H9 (cell line): ENCODE data around the gene RNPEPL1. TPM values are rescaled to one million over a fixed set of nuclear protein-coding genes. Genes with fewer than 3 reads are reported as not detected.

Source experiments
- DNase-seq: peaks from one replicate; pipeline ENCODE4 v3.0.0-alpha.2; 2017
- H2AFZ ChIP-seq: one replicate; pipeline ENCODE4 v1.6.1; 2013; ENCODE audit warnings: mild to moderate bottlenecking, low read length, control low read depth, moderate library complexity
- H2AK5ac ChIP-seq: 2 replicates; pipeline ENCODE4 v1.6.1; 2013; ENCODE audit warnings: low read length, control low read depth, mixed read lengths; ENCODE audit not compliant: insufficient read length
- H2BK120ac ChIP-seq: one replicate; pipeline ENCODE4 v1.6.1; 2013; ENCODE audit warnings: low read depth, mild to moderate bottlenecking, low read length, control low read depth, inconsistent platforms; ENCODE audit not compliant: poor library complexity, severe bottlenecking
- H2BK12ac ChIP-seq: 2 replicates; pipeline ENCODE4 v1.6.1; 2013; ENCODE audit warnings: low read length, control low read depth, mixed read lengths, low read depth; ENCODE audit not compliant: insufficient read length
- H2BK15ac ChIP-seq: 2 replicates; pipeline ENCODE4 v1.6.1; 2013; ENCODE audit warnings: low read depth, low read length, control low read depth
- H2BK20ac ChIP-seq: one replicate; pipeline ENCODE4 v1.6.1; 2013; ENCODE audit warnings: low read depth, mild to moderate bottlenecking, low read length, control low read depth, inconsistent platforms; ENCODE audit not compliant: poor library complexity, severe bottlenecking
- H2BK5ac ChIP-seq: 2 replicates; pipeline ENCODE4 v1.6.1; 2013; ENCODE audit warnings: low read length, control low read depth, mixed read lengths; ENCODE audit not compliant: insufficient read length
- H3K14ac ChIP-seq: 2 replicates; pipeline ENCODE4 v1.6.1; 2013; ENCODE audit warnings: low read length, control low read depth; ENCODE audit not compliant: insufficient read depth
- H3K18ac ChIP-seq: 2 replicates; pipeline ENCODE4 v1.6.1; 2013; ENCODE audit warnings: low read depth, mild to moderate bottlenecking, mixed read lengths, low read length, control low read depth; ENCODE audit not compliant: insufficient read length
- H3K23ac ChIP-seq: 2 replicates; pipeline ENCODE4 v1.6.1; 2013; ENCODE audit warnings: low read length, control low read depth, mixed read lengths, low read depth; ENCODE audit not compliant: insufficient read length
- H3K23me2 ChIP-seq: 2 replicates; pipeline ENCODE4 v1.6.1; 2013; ENCODE audit warnings: low read depth, mild to moderate bottlenecking, mixed read lengths, low read length, control low read depth; ENCODE audit not compliant: insufficient read length, poor library complexity, severe bottlenecking
- H3K27ac ChIP-seq: 2 replicates; pipeline ENCODE4 v1.5.1; 2013; ENCODE audit warnings: low read length, control low read depth, mixed read lengths, low read depth; ENCODE audit not compliant: insufficient read length
- H3K27me3 ChIP-seq: 2 replicates; pipeline ENCODE4 v1.6.1; 2013; ENCODE audit warnings: low read length, control low read depth, inconsistent platforms; ENCODE audit not compliant: insufficient read depth
- H3K4ac ChIP-seq: 2 replicates; pipeline ENCODE4 v1.6.1; 2013; ENCODE audit warnings: low read depth, mild to moderate bottlenecking, control low read depth, inconsistent platforms, low read length, moderate library complexity
- H3K4me1 ChIP-seq: 2 replicates; pipeline ENCODE4 v1.6.1; 2013; ENCODE audit warnings: low read length, control low read depth, inconsistent platforms; ENCODE audit not compliant: insufficient read depth
- H3K4me2 ChIP-seq: 2 replicates; pipeline ENCODE4 v1.6.1; 2013; ENCODE audit warnings: low read length, control low read depth, mixed read lengths; ENCODE audit not compliant: insufficient read length, insufficient read depth
- H3K56ac ChIP-seq: 2 replicates; pipeline ENCODE4 v1.6.1; 2013; ENCODE audit warnings: low read depth, mild to moderate bottlenecking, mixed read lengths, low read length, control low read depth; ENCODE audit not compliant: insufficient read length
- H3K79me1 ChIP-seq: 2 replicates; pipeline ENCODE4 v1.6.1; 2013; ENCODE audit warnings: low read depth, mild to moderate bottlenecking, moderate library complexity, low read length, control low read depth, inconsistent platforms; ENCODE audit not compliant: insufficient read depth, poor library complexity, severe bottlenecking
- H3K79me2 ChIP-seq: 2 replicates; pipeline ENCODE4 v1.6.1; 2013; ENCODE audit warnings: low read length, control low read depth, inconsistent platforms; ENCODE audit not compliant: insufficient read depth
- H3K9ac ChIP-seq: 2 replicates; pipeline ENCODE4 v1.6.1; 2013; ENCODE audit warnings: low read length, control low read depth, mixed read lengths; ENCODE audit not compliant: insufficient read length; ENCODE audit errors: extremely low read depth
- H3K9me3 ChIP-seq: one replicate; pipeline ENCODE4 v1.6.1; 2013; ENCODE audit warnings: low read depth, low read length, inconsistent platforms; ENCODE audit not compliant: control insufficient read depth
- H3T11ph ChIP-seq: one replicate; pipeline ENCODE4 v1.6.1; 2013; ENCODE audit warnings: mild to moderate bottlenecking, low read length, control low read depth, inconsistent platforms
- H4K20me1 ChIP-seq: one replicate; pipeline ENCODE4 v1.6.1; 2013; ENCODE audit not compliant: control insufficient read depth, insufficient read length, insufficient read depth
- H4K5ac ChIP-seq: 2 replicates; pipeline ENCODE4 v1.6.1; 2013; ENCODE audit warnings: low read depth, mild to moderate bottlenecking, mixed read lengths, low read length, control low read depth; ENCODE audit not compliant: insufficient read length
- H4K8ac ChIP-seq: replicated peaks from 2 replicates; pipeline ENCODE4 v1.6.1; 2013; ENCODE audit warnings: low read length, control low read depth, mixed read lengths, low read depth; ENCODE audit not compliant: insufficient read length
- H4K91ac ChIP-seq: 2 replicates; pipeline ENCODE4 v1.6.1; 2013; ENCODE audit warnings: low read depth, mild to moderate bottlenecking, moderate library complexity, mixed read lengths, low read length, control low read depth; ENCODE audit not compliant: insufficient read length
- H3K27ac Mint-ChIP-seq, 3 experiments: 2 replicates in 2 of 3; 3 replicates in 1 of 3; pipeline ENCODE4 v1.8.0; 2020 to 2021; ENCODE audit warnings: mixed read lengths in 3 of 3, mild to moderate bottlenecking in 1 of 3, moderate library complexity in 1 of 3
- H3K27me3 Mint-ChIP-seq: 2 replicates; pipeline ENCODE4 v1.8.0; 2021; ENCODE audit warnings: low read depth, mild to moderate bottlenecking, moderate library complexity, mixed read lengths
- H3K36me3 Mint-ChIP-seq, 3 experiments: 2 replicates in 2 of 3; 3 replicates in 1 of 3; pipeline ENCODE4 v1.8.0; 2020 to 2021; ENCODE audit warnings: low read depth in 3 of 3, mixed read lengths in 3 of 3; ENCODE audit not compliant: insufficient read depth in 1 of 3
- H3K4me1 Mint-ChIP-seq, 2 experiments: 2 replicates each; pipeline ENCODE4 v1.8.0; 2020; ENCODE audit warnings: mixed read lengths in 2 of 2
- H3K4me3 Mint-ChIP-seq, 2 experiments: 2 replicates in 1 of 2; 3 replicates in 1 of 2; pipeline ENCODE4 v1.8.0; 2020 to 2021; ENCODE audit warnings: mild to moderate bottlenecking in 2 of 2, mixed read lengths in 2 of 2, moderate library complexity in 1 of 2
- H3K9me3 Mint-ChIP-seq, 2 experiments: 2 replicates in 1 of 2; 3 replicates in 1 of 2; pipeline ENCODE4 v1.8.0; 2020; ENCODE audit warnings: mild to moderate bottlenecking in 2 of 2, mixed read lengths in 2 of 2, moderate library complexity in 1 of 2
- WGBS: extraction: QIAGEN DNeasy Blood & Tissue Kit; methylation state at CpG from one replicate; pipeline ENCODE4 v1.1.7; 2013; ENCODE audit warnings: missing lambda C conversion rate, low lambda C conversion rate, mixed read lengths; ENCODE audit not compliant: insufficient read length; ENCODE audit errors: extremely low coverage; 5-methylcytosine and 5-hydroxymethylcytosine counted together
- total RNA-seq: library from RNA; stranded (reverse); gene quantifications from 2 replicates; pipeline ENCODE4 v1.2.1, GENCODE V29; 2021
- TF ChIP-seq, protein P1 (sequence below): fragments of 200-600 bp; sonication (generic); conservative IDR thresholded peaks from 3 replicates; pipeline ENCODE4 v1.8.0; 2021; ENCODE audit warnings: antibody characterized with exemption, mild to moderate bottlenecking

The RNPEPL1 gene
- total RNA-seq, 1 experiment from 2014 or later, result 22.5 TPM

GRCh38 chr2:240586198-240586918 lies 18.1 kb downstream of the RNPEPL1 start, which contains the start of gene CAPN10:
CAPN10 (plus strand) TSS chr2:240586734; CDS start chr2:240586912, 178 bp downstream.
- peaks cover 5% of the 10 kb centered on the region for H3K79me1 ChIP-seq
- H4K5ac ChIP-seq, result no peak within 1 kb of the TSS
- H3K4ac ChIP-seq, result no peak within 1 kb of the TSS
- H3T11ph ChIP-seq, result no peak within 1 kb of the TSS
- peak within 1 kb of the TSS; percentile 91 for H3K4me2 ChIP-seq
- no peak within 1 kb of the TSS for H3K23ac ChIP-seq
- H3K14ac ChIP-seq, result no peak within 1 kb of the TSS; the same call in 1 of the 2 replicates
- Mint-ChIP-seq H3K27me3 (no peaks in the 10 kb centered on the region; the same call in 1 of the 2 replicates), H3K9me3 (peaks cover 0 to 2% of the 10 kb centered on the region in 2 experiments; a peak in 1 of 5 replicates), H3K27ac (peak within 1 kb of the TSS; percentile 93 to 97 (median 96); a peak in 6 of 7 replicates), H3K4me1 (peaks cover 27 to 31% of the 10 kb centered on the region in 2 experiments), H3K4me3 (peak within 1 kb of the TSS; percentile 95 to 97), H3K36me3 (peaks cover 7 to 19% (median 7%) of the 10 kb centered on the region in 3 experiments; a peak in 6 of 7 replicates)
- H2BK15ac ChIP-seq, result no peak within 1 kb of the TSS
- H3K23me2 ChIP-seq, result peaks cover 14% of the 10 kb centered on the region
- H3K18ac ChIP-seq, result no peak within 1 kb of the TSS
- WGBS, result no CpG with 5 or more reads among the region's 88 CpGs
- peak; percentile 97 for DNase-seq
- peaks cover 13% of the 10 kb centered on the region for H3K79me2 ChIP-seq
- H3K56ac ChIP-seq, result no peak within 1 kb of the TSS
- H3K4me1 ChIP-seq, result peaks cover 12% of the 10 kb centered on the region
- H2AK5ac ChIP-seq, result no peak within 1 kb of the TSS
- H2BK120ac ChIP-seq, result no peak within 1 kb of the TSS
- no peaks in the 10 kb centered on the region for H3K9me3 ChIP-seq
- H3K27me3 ChIP-seq, result no peaks in the 10 kb centered on the region
- H3K9ac ChIP-seq, result peak within 1 kb of the TSS; percentile 81
- no peak within 1 kb of the TSS for H3K27ac ChIP-seq
- TF ChIP-seq, protein P1, sequence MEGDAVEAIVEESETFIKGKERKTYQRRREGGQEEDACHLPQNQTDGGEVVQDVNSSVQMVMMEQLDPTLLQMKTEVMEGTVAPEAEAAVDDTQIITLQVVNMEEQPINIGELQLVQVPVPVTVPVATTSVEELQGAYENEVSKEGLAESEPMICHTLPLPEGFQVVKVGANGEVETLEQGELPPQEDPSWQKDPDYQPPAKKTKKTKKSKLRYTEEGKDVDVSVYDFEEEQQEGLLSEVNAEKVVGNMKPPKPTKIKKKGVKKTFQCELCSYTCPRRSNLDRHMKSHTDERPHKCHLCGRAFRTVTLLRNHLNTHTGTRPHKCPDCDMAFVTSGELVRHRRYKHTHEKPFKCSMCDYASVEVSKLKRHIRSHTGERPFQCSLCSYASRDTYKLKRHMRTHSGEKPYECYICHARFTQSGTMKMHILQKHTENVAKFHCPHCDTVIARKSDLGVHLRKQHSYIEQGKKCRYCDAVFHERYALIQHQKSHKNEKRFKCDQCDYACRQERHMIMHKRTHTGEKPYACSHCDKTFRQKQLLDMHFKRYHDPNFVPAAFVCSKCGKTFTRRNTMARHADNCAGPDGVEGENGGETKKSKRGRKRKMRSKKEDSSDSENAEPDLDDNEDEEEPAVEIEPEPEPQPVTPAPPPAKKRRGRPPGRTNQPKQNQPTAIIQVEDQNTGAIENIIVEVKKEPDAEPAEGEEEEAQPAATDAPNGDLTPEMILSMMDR, result no peak
- no peak within 1 kb of the TSS for H4K91ac ChIP-seq
- no peak within 1 kb of the TSS for H4K8ac ChIP-seq
- no peak within 1 kb of the TSS for H2BK5ac ChIP-seq
- no peak within 1 kb of the TSS for H2AFZ ChIP-seq
- H2BK12ac ChIP-seq, result no peak within 1 kb of the TSS
- no peak within 1 kb of the TSS for H2BK20ac ChIP-seq
- no peaks in the 10 kb centered on the region for H4K20me1 ChIP-seq
